ENCODE measurements around the gene SLC26A3.

- TF ChIP-seq CTCF (IDR thresholded peaks at IDR 0.05; ENCODE audit: borderline replicate concordance, extremely low read depth, low read length, poor library complexity, severe bottlenecking): no peak
- TF ChIP-seq EZH2 (IDR thresholded peaks at IDR 0.05; ENCODE audit: borderline replicate concordance, low read depth, low read length, severe bottlenecking): no peak
Observed at GRCh38 chr7:107842213-107842612, 39.2 kb upstream of the SLC26A3 start.

Data from DND-41 (cell line).